H1 (cell line): ENCODE results near the gene TIMM10B.

ENCODE experiments used
- CBX5 ChIP-seq: fragments of 300-800, 300-1000 bp; sonication (generic); IDR thresholded peaks from 2 replicates; pipeline ENCODE4 v1.7.1; 2016; ENCODE audit warnings: antibody characterized with exemption, low read length, low read depth
- SP1 ChIP-seq: IDR thresholded peaks from 2 replicates; pipeline ENCODE4 v1.6.1; 2011; ENCODE audit warnings: low read depth, low read length
- TF ChIP-seq, protein P1 (sequence below): IDR thresholded peaks from 2 replicates; pipeline ENCODE4 v1.6.1; 2012; ENCODE audit warnings: inconsistent platforms

DNA sequence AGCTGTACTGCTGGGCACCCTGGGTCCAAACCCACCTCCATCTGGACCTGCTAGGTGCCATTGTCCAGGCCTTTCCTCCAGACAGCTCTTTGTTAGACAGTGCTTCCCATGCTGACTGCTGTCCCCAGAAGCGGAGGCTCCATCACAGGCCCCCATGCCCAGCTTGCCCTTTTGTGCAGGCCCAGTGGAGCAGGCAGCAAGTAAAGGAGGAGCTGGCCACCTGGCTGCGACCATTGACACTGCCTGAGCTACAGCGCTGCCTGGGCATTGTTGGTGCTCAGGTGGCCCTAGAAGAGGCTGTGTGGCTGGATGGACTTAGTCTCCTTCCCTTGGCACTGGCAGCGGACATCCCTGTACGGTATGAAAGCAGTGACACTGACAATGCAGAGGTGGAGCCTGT, 17.2 kb downstream of the TIMM10B start:
- TF ChIP-seq, protein P1, sequence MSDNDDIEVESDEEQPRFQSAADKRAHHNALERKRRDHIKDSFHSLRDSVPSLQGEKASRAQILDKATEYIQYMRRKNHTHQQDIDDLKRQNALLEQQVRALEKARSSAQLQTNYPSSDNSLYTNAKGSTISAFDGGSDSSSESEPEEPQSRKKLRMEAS: no peak
- TF ChIP-seq SP1: no peak
- no peak for TF ChIP-seq CBX5
